ENCODE data around the gene RIPOR1.
"Not testable (repeated sequence)": the region's sequence is repeated elsewhere in the genome, so short reads cannot be mapped to it uniquely, and the experiment has no call there.

Gene RIPOR1

GRCh38 chr16:67528222-67528869 is at the start of gene RIPOR1:
Gene RIPOR1 (plus strand): TSS chr16:67528829. CDS start chr16:67538447, 9,618 bp downstream.
- DNase-seq (ENCODE audit: low spot score in 2 of 2), result no peak
- Mint-ChIP-seq H3K36me3 (peaks cover 11% of the 10 kb centered on the region), H3K27me3 (no peaks in the 10 kb centered on the region), H3K27ac (peak within 1 kb of the TSS; percentile 90), H3K9me3 (no peaks in the 10 kb centered on the region), H3K4me1 (peaks cover 55% of the 10 kb centered on the region), H3K4me3 (peak within 1 kb of the TSS; percentile 98)
- ATAC-seq (ENCODE audit: low read depth), result peak; percentile 30

- H3K4me3 Mint-ChIP-seq, result peak within 1 kb of the TSS; percentile 97
- H3K9me3 Mint-ChIP-seq, result no peaks in the 10 kb centered on the region
- H3K27me3 Mint-ChIP-seq, result no peaks in the 10 kb centered on the region
- DNase-seq (ENCODE audit: low spot score in 2 of 2) (peak; percentile 99), ATAC-seq (ENCODE audit: low read depth) (peak; percentile 84)
- peaks cover 5% of the 10 kb centered on the region for H3K36me3 Mint-ChIP-seq
- peak within 1 kb of the TSS; percentile 99 for H3K27ac Mint-ChIP-seq
- H3K4me1 Mint-ChIP-seq, result peaks cover 35% of the 10 kb centered on the region
Measured at GRCh38 chr16:67480833-67481560, 47.6 kb upstream of the RIPOR1 start, which contains the start of gene ATP6V0D1. Gene ATP6V0D1 (minus strand): TSS chr16:67481157. CDS start chr16:67481086, 71 bp downstream.

GRCh38 chr16:67481561-67482232 is 46.9 kb upstream of the RIPOR1 start:
- DNase-seq (ENCODE audit: low spot score in 2 of 2) (no peak), ATAC-seq (ENCODE audit: low read depth) (no peak)
- Mint-ChIP-seq H3K4me3 (peak overlapping the region; percentile 97), H3K27me3 (no peaks in the 10 kb centered on the region), H3K4me1 (peaks cover 35% of the 10 kb centered on the region), H3K36me3 (peaks cover 6% of the 10 kb centered on the region), H3K9me3 (no peaks in the 10 kb centered on the region), H3K27ac (peak overlapping the region; percentile 99)

- peak overlapping the region; percentile 97 for H3K4me3 Mint-ChIP-seq
- peaks cover 33% of the 10 kb centered on the region for H3K4me1 Mint-ChIP-seq
- ATAC-seq (ENCODE audit: low read depth) (no peak), DNase-seq (ENCODE audit: low spot score in 2 of 2) (no peak)
- peak overlapping the region; percentile 99 for H3K27ac Mint-ChIP-seq
- H3K9me3 Mint-ChIP-seq, result no peaks in the 10 kb centered on the region
- peaks cover 6% of the 10 kb centered on the region for H3K36me3 Mint-ChIP-seq
- no peaks in the 10 kb centered on the region for H3K27me3 Mint-ChIP-seq
Measured at GRCh38 chr16:67482233-67482924, 46.2 kb upstream of the RIPOR1 start.

- Mint-ChIP-seq H3K36me3 (peaks cover 4% of the 10 kb centered on the region), H3K4me1 (peaks cover 31% of the 10 kb centered on the region), H3K27ac (peak within 1 kb of the TSS; percentile 99), H3K4me3 (peak within 1 kb of the TSS; percentile 97), H3K27me3 (no peaks in the 10 kb centered on the region), H3K9me3 (no peaks in the 10 kb centered on the region)
- DNase-seq (ENCODE audit: low spot score in 2 of 2), result no peak
- no peak for ATAC-seq (ENCODE audit: low read depth)
Measured at GRCh38 chr16:67483150-67483549, 45.5 kb upstream of the RIPOR1 start, which contains the start of gene AGRP. Gene AGRP (minus strand): TSS chr16:67483547. CDS start chr16:67483398, 149 bp downstream.

GRCh38 chr16:67483731-67484525 is 44.7 kb upstream of the RIPOR1 start:
- Mint-ChIP-seq H3K9me3 (no peaks in the 10 kb centered on the region), H3K36me3 (peaks cover 4% of the 10 kb centered on the region), H3K27me3 (no peaks in the 10 kb centered on the region), H3K4me1 (peaks cover 25% of the 10 kb centered on the region), H3K27ac (peak overlapping the region; percentile 43), H3K4me3 (peak overlapping the region; percentile 57)
- no peak for DNase-seq (ENCODE audit: low spot score in 2 of 2)
- no peak for ATAC-seq (ENCODE audit: low read depth)

GRCh38 chr16:67486805-67487204 is 41.8 kb upstream of the RIPOR1 start:
- peaks cover 46% of the 10 kb centered on the region for H3K4me1 Mint-ChIP-seq
- no peak for ATAC-seq (ENCODE audit: low read depth)

GRCh38 chr16:67487561-67487960 is 41.1 kb upstream of the RIPOR1 start:
- peak overlapping the region; percentile 84 for H3K27ac Mint-ChIP-seq
- not testable (repeated sequence) for H3K9me3 Mint-ChIP-seq; H3K27me3 Mint-ChIP-seq; DNase-seq (ENCODE audit: low spot score in 2 of 2); H3K4me3 Mint-ChIP-seq; H3K36me3 Mint-ChIP-seq; ATAC-seq (ENCODE audit: low read depth)
- peaks cover 44% of the 10 kb centered on the region for H3K4me1 Mint-ChIP-seq

More at GRCh38 chr16:67486805-67487204, 41.8 kb upstream of the RIPOR1 start:
- H3K27ac Mint-ChIP-seq, result peak overlapping the region; percentile 47
- H3K27me3 Mint-ChIP-seq, result no peaks in the 10 kb centered on the region
- peaks cover 6% of the 10 kb centered on the region for H3K36me3 Mint-ChIP-seq
- DNase-seq (ENCODE audit: low spot score in 2 of 2), result no peak
- no peaks in the 10 kb centered on the region for H3K9me3 Mint-ChIP-seq
- no peak overlapping the region for H3K4me3 Mint-ChIP-seq

GRCh38 chr16:67489401-67490083 is 39.1 kb upstream of the RIPOR1 start:
- Mint-ChIP-seq H3K27me3 (no peaks in the 10 kb centered on the region), H3K9me3 (no peaks in the 10 kb centered on the region), H3K4me3 (peak overlapping the region; percentile 25), H3K4me1 (peaks cover 35% of the 10 kb centered on the region), H3K27ac (peak overlapping the region; percentile 84), H3K36me3 (peaks cover 5% of the 10 kb centered on the region)
- no peak for DNase-seq (ENCODE audit: low spot score in 2 of 2)
- ATAC-seq (ENCODE audit: low read depth), result no peak

GRCh38 chr16:67490335-67491096 is 38.1 kb upstream of the RIPOR1 start:
- H3K36me3 Mint-ChIP-seq, result peaks cover 4% of the 10 kb centered on the region
- DNase-seq (ENCODE audit: low spot score in 2 of 2) (no peak), ATAC-seq (ENCODE audit: low read depth) (no peak)
- no peaks in the 10 kb centered on the region for H3K9me3 Mint-ChIP-seq
- peak overlapping the region; percentile 18 for H3K4me3 Mint-ChIP-seq
- peak overlapping the region; percentile 84 for H3K27ac Mint-ChIP-seq
- peaks cover 37% of the 10 kb centered on the region for H3K4me1 Mint-ChIP-seq
- H3K27me3 Mint-ChIP-seq, result no peaks in the 10 kb centered on the region

GRCh38 chr16:67499106-67499505 is 29.5 kb upstream of the RIPOR1 start:
- H3K36me3 Mint-ChIP-seq, result peaks cover 11% of the 10 kb centered on the region

More at GRCh38 chr16:67499106-67499505, 29.5 kb upstream of the RIPOR1 start:
- DNase-seq (ENCODE audit: low spot score in 2 of 2) (no peak), ATAC-seq (ENCODE audit: low read depth) (no peak)
- H3K4me1 Mint-ChIP-seq, result peaks cover 20% of the 10 kb centered on the region
- H3K27ac Mint-ChIP-seq, result no peak overlapping the region
- H3K4me3 Mint-ChIP-seq, result no peak overlapping the region
- H3K9me3 Mint-ChIP-seq, result no peaks in the 10 kb centered on the region
- no peaks in the 10 kb centered on the region for H3K27me3 Mint-ChIP-seq
